Ishikawa (cell line): Measurements from ENCODE around the gene NUTF2.

Experiments used
- CEBPB ChIP-seq: IDR thresholded peaks from 2 replicates; pipeline ENCODE4 v1.6.1; 2012
- CREB1 ChIP-seq: IDR thresholded peaks from 2 replicates; pipeline ENCODE4 v1.6.1; 2012; ENCODE audit warnings: low read depth
- EGR1 ChIP-seq: IDR thresholded peaks from 2 replicates; pipeline ENCODE4 v1.6.1; 2012
- EP300 ChIP-seq: IDR thresholded peaks from 2 replicates; pipeline ENCODE4 v1.6.1; 2012; ENCODE audit warnings: borderline replicate concordance
- FOXM1 ChIP-seq: IDR thresholded peaks from 2 replicates; pipeline ENCODE4 v1.6.1; 2012; ENCODE audit warnings: low read depth, borderline replicate concordance
- NFIC ChIP-seq: IDR thresholded peaks from 2 replicates; pipeline ENCODE4 v1.6.1; 2012
- RAD21 ChIP-seq: IDR thresholded peaks from 2 replicates; pipeline ENCODE4 v1.6.1; 2012; ENCODE audit warnings: low read depth
- TAF1 ChIP-seq: IDR thresholded peaks from 2 replicates; pipeline ENCODE4 v1.6.1; 2012; ENCODE audit warnings: low read depth, mild to moderate bottlenecking
- TCF12 ChIP-seq: IDR thresholded peaks from 2 replicates; pipeline ENCODE4 v1.6.1; 2012; ENCODE audit warnings: low read depth
- TEAD4 ChIP-seq: IDR thresholded peaks from 2 replicates; pipeline ENCODE4 v1.6.1; 2012
- YY1 ChIP-seq: IDR thresholded peaks from 2 replicates; pipeline ENCODE4 v1.6.1; 2012; ENCODE audit warnings: low read depth
- ZBTB7A ChIP-seq: IDR thresholded peaks from 2 replicates; pipeline ENCODE4 v1.6.1; 2012; ENCODE audit warnings: low read depth
- TF ChIP-seq, protein P1 (sequence below): IDR thresholded peaks from 2 replicates; pipeline ENCODE4 v1.6.1; 2012
- TF ChIP-seq, protein P2 (sequence below): IDR thresholded peaks from 2 replicates; pipeline ENCODE4 v1.6.1; 2012; ENCODE audit warnings: low read depth, mild to moderate bottlenecking
- TF ChIP-seq, protein P3 (sequence below): IDR thresholded peaks from 2 replicates; pipeline ENCODE4 v1.6.1; 2012

NUTF2 gene

DNA sequence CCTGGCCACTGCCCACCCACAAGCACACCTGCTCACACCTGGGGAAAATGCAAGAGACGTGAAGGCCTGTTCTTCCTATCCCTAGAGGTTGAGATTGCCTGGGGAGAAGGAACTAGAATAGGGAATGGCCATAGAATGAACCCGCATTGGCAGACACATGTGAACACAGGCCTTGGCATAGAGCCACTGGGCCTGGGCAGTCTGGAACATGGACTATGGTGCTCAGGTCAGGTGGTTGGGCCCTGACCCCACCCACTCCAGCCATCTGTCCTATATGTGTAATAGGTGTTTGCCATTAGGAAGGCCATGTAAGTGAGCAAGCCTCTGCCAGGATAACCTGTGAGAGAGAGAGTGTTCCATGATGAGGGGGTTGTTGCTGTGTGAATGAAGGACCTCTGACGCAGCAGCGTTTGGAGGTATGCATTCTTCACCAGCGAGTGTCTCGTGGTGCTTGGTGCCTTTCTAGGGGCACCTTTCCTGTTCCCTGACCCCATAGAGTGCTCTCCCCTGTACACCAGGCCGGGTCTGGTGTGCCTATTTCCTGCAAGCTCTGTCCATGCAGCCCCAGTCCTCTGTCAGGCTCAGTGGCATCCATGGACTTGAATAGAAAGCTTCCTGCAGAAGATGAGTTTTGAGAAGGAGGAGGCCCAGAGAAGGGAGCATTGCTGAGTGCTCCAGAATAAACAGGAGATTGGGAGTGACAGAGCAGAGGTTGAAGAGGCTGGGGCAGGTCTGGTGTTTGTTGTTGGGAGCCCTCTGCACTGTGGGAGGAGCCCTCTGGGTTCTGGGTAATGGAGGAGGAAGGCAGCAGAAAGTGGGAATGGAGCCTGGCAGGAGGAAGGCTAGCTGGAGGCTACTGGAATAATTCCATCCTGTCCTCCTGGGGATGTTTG lies 69.3 kb downstream of the NUTF2 start:
- TF ChIP-seq TAF1, result no peak
- no peak for TF ChIP-seq ZBTB7A
- TF ChIP-seq, protein P1, sequence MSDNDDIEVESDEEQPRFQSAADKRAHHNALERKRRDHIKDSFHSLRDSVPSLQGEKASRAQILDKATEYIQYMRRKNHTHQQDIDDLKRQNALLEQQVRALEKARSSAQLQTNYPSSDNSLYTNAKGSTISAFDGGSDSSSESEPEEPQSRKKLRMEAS, result no peak
- TF ChIP-seq CEBPB, result no peak
- no peak for TF ChIP-seq TEAD4
- no peak for TF ChIP-seq EP300
- no peak for TF ChIP-seq NFIC
- no peak for TF ChIP-seq RAD21
- TF ChIP-seq EGR1, result no peak
- no peak for TF ChIP-seq CREB1
- TF ChIP-seq, protein P2, sequence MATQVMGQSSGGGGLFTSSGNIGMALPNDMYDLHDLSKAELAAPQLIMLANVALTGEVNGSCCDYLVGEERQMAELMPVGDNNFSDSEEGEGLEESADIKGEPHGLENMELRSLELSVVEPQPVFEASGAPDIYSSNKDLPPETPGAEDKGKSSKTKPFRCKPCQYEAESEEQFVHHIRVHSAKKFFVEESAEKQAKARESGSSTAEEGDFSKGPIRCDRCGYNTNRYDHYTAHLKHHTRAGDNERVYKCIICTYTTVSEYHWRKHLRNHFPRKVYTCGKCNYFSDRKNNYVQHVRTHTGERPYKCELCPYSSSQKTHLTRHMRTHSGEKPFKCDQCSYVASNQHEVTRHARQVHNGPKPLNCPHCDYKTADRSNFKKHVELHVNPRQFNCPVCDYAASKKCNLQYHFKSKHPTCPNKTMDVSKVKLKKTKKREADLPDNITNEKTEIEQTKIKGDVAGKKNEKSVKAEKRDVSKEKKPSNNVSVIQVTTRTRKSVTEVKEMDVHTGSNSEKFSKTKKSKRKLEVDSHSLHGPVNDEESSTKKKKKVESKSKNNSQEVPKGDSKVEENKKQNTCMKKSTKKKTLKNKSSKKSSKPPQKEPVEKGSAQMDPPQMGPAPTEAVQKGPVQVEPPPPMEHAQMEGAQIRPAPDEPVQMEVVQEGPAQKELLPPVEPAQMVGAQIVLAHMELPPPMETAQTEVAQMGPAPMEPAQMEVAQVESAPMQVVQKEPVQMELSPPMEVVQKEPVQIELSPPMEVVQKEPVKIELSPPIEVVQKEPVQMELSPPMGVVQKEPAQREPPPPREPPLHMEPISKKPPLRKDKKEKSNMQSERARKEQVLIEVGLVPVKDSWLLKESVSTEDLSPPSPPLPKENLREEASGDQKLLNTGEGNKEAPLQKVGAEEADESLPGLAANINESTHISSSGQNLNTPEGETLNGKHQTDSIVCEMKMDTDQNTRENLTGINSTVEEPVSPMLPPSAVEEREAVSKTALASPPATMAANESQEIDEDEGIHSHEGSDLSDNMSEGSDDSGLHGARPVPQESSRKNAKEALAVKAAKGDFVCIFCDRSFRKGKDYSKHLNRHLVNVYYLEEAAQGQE, result no peak
- no peak for TF ChIP-seq FOXM1
- TF ChIP-seq YY1, result no peak
- TF ChIP-seq, protein P3, sequence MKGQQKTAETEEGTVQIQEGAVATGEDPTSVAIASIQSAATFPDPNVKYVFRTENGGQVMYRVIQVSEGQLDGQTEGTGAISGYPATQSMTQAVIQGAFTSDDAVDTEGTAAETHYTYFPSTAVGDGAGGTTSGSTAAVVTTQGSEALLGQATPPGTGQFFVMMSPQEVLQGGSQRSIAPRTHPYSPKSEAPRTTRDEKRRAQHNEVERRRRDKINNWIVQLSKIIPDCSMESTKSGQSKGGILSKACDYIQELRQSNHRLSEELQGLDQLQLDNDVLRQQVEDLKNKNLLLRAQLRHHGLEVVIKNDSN, result no peak
- TF ChIP-seq TCF12, result no peak

DNA sequence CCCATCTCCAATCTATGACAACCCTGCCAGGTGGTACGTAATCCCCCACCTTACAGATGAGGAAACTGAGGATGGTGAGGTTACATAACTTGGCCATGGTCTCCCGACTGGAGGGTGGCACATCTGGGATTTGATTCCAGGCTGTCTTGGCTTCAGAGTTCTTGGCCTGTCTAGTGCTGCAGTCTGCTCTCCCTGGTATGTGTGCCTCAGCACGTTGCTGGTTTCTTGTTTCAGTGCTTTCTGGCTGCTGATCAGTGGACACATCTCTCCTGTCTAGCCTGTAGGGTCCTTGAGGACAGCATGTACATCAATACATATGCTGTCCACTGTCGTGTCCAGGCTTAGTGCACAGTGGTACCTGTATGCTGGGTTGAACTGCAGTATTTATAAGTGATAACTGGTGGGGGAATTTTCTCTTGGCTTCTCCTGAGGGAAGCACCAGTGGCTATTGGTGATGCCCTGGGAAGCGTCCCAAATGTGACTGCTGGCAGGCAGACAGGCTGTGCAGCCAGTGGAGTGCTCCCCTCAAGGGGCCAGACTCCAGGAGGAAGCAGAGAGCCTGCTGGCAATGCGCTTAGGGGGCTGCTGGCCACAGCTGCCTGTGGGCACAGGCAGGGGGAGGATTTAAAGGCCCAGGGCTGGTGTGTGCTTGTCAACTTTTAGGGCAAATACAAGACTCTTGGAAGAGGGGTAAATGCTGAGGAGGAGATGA lies 70.6 kb downstream of the NUTF2 start:
- TF ChIP-seq FOXM1 (no peak), EGR1 (no peak), TAF1 (no peak), TCF12 (no peak), YY1 (no peak), EP300 (no peak), ZBTB7A (no peak), TEAD4 (no peak), NFIC (no peak), CEBPB (no peak), CREB1 (no peak), RAD21 (no peak)
- TF ChIP-seq, protein P3, result no peak
- TF ChIP-seq, protein P2, result no peak
- TF ChIP-seq, protein P1, result no peak

DNA sequence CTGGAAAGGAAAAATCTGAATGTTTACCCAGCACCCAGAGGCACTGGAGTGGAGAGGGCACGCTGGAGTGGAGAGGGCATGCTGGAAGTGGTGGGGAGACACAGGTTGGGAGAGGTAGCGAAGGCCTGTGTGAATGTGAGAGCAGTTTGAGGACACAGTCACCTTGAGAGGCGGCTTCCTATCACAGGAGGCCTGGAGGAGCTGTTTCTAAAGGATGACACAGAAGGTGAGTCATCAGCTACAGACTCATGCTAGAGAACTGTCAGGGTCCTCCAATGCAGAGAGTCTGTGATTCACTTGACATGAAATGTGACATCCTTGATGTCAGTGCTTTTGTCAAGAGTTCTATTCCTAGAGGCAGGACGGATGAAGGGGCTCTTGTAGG lies 71.1 kb downstream of the NUTF2 start:
- TF ChIP-seq YY1, result no peak
- TF ChIP-seq, protein P3, result no peak
- no peak for TF ChIP-seq TAF1
- no peak for TF ChIP-seq EP300
- TF ChIP-seq FOXM1, result no peak
- no peak for TF ChIP-seq CREB1

DNA sequence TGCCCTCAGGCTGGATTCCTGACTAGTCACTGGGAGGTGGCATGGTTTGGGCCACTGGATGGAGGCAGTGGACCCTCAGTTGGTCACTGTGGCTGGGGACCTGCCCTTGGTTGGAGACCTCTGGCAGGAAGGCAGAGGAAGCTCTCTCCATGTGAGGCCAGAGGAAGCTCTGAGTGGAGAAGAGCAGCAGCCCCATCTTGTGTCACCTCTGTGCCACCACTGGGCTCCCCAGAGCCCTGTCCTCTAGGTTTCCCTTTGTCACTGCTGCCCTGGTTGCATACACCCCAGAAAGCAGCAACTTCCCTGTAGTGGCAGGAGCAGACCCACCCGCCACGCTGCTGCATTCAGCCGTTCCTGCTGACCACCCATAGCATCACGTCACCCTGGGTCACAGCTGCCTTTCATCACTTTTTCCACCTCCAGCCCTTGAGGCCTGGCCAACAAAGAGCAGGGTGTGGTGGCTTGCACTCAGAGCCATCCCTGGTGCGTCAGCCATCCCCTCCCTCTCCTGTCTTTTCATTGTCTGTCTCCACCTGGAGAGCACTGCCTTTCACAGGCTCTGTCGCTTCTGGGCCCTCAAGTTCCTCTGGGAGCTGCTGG lies 73.0 kb downstream of the NUTF2 start:
- TF ChIP-seq, protein P1, result no peak
- no peak for TF ChIP-seq TAF1
- TF ChIP-seq, protein P3, result no peak
- no peak for TF ChIP-seq YY1
- TF ChIP-seq FOXM1, result no peak
- TF ChIP-seq RAD21, result no peak
- no peak for TF ChIP-seq TCF12
- no peak for TF ChIP-seq EGR1
- TF ChIP-seq EP300, result no peak
- no peak for TF ChIP-seq NFIC
- TF ChIP-seq TEAD4, result no peak
- TF ChIP-seq, protein P2, result no peak
- TF ChIP-seq CEBPB, result no peak
- TF ChIP-seq ZBTB7A, result no peak
- TF ChIP-seq CREB1, result no peak
